Right lobe of liver (tissue), 4 donors: ENCODE data around the gene PPARA.

ENCODE experiments used
- CTCF ChIP-seq, 4 donors: fragments of 200-600 bp in 3 of 4; fragments of 450-650 bp in 1 of 4; IDR thresholded peaks; one replicate each; pipeline versions ENCODE4 v1.5.1 to v1.8.0; 2016 to 2022; ENCODE audit warnings: antibody characterized with exemption in 4 of 4, mild to moderate bottlenecking in 2 of 4
- POLR2A ChIP-seq: fragments of 450-650 bp; IDR thresholded peaks from one replicate; pipeline ENCODE4 v1.6.1; 2017; ENCODE audit warnings: antibody characterized with exemption, mild to moderate bottlenecking
- donor health status: DM: no; HTN: no; CAD: no.
- donor health status: DM: no; HTN: no; CAD: no.
- donor health status: DM: no; HTN: yes; CAD: no.

- TF ChIP-seq CTCF (IDR thresholded peaks at IDR 0.05) (no peak), POLR2A (no peak)
Observed at GRCh38 chr22:46146329-46146728, 4.0 kb upstream of the PPARA start.
